Right kidney (tissue), 1 donor: ENCODE data around the gene DICER1.

ENCODE experiments used
- DNase-seq: peaks from one replicate; pipeline ENCODE4 v3.0.0-alpha.2; 2016

Gene DICER1

DNA sequence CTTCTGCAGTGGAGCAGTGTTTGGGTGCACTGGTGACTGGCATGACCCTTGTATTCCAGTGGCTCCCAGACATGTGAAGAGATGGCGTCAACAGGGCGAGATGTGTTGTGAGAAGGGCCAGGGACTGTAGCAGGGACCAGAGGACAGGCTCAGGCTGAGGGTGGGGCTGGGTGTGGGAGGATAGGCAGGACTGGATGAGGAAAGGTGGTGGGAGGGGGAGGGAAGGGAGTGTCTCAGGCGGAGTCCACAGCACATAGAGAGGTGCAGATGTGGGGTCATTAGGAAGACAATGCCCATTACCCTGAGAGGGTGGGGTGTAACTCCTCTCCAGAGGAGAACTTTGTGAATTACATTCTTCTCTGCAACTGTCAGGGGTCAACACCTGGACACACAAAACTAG, 78.5 kb downstream of the DICER1 start:
- DNase-seq, result no peak

DNA sequence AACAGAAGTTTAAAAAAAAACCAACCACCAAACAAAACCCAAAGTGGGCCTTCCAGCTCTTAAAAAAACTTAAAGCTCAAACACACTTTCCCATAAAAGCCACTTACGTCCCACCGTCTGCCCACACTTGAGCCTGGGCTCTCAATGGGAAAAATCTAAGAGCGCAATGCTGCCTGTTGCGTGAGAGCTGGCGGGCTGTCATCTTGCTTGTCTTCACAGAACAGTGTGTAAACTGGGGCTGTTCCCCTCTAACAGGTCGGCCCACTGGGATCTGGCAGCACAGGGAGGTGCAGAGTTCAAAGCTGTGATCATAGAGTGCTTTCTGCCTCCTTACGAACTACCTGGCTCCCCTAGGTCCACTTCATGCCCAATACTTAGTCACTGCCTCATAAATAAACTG, 80.0 kb downstream of the DICER1 start:
- no peak for DNase-seq

DNA sequence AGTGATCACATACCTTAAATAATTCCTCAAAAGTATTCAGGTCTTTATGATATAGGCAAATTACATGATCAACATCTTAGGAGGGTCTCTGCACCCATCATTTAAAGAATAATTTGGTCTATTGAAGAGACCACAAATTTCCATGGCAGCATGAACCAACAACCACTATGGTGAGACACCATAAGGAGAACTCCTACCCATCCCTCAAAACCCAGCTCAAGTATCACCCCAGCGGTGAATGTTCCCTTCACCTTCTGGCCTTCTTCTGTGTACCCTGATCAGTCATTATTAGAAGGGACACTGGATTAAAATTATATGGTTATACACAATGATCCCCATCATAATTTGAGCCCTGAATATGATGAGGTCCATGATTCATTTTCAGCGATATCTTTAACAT, 81.5 kb downstream of the DICER1 start:
- no peak for DNase-seq

DNA sequence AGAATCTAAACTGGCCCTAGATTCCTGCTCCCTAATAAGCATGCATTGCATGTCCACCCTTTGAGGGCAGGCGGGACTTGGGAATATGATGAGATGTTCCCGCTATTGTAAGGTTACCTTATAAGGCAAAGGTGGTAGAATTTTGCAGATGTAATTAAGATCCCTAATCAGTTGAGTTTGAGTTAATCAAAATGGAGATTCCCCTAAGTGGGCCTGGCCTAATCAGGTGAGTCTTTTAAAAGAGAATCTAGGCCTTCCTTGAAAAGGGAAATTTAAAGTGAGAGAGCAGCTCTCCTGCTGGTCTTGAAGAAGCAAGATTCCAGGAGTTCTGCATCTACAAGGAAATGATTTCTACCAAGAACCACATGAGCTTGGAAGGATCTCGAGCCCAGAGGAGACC, 83.4 kb downstream of the DICER1 start:
- no peak for DNase-seq

DNA sequence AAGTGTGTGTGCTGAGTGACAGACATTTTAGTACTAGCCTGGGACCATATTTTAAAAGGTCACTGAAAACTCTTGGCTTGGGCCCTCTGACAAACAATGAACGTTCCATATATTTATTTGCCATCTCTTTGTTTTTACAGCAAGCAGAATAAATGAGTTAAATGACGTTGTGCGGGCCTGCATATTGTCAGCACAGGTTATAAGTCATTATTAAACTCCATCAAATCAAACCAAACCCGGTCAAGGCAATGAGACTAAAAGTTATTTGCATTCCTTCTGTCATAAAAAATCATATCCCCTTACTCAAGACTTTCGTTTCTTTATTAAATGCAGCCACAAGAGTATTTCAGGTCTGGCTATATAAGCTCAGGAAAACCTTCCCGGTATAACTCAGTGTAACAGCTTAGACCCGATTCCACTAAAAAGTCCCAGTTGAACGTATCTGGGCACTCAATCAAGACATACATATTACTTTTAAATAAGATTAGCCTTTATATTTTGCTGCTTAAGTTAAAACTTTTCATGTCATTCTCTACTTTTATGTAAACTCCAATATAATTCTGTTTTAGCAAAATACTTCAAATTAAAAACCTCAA, 84.9 kb downstream of the DICER1 start:
- DNase-seq, result no peak

DNA sequence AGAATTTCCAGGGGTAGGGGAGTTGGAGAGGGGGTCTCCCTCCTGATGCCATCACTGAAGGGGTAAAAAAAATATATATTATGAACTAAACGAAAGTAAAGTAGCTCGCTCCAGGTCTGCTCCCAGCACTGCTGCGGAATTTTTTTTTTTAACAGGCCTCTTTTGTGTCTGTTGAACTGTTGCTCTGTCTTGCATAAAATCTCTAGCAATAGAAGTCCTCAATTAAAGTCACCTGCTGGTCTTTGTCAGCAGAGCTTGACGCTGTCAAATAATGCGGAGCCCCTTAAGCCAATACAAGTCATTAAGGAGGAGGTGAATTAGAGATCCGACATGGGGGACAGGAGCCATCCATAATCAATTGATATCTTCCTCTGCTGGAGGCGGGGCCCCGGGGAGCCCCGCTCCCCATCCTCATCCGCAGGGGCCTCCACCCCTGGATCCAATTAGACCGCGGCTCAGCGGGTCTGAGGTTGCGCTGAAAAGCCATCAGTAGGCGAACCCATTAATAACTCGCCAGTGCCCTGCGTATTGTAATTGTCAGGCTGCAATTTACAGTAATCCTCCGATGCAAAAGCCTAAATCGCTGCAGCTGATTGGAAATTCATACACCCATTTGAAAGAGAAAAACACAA, 85.6 kb downstream of the DICER1 start:
- no peak for DNase-seq

DNA sequence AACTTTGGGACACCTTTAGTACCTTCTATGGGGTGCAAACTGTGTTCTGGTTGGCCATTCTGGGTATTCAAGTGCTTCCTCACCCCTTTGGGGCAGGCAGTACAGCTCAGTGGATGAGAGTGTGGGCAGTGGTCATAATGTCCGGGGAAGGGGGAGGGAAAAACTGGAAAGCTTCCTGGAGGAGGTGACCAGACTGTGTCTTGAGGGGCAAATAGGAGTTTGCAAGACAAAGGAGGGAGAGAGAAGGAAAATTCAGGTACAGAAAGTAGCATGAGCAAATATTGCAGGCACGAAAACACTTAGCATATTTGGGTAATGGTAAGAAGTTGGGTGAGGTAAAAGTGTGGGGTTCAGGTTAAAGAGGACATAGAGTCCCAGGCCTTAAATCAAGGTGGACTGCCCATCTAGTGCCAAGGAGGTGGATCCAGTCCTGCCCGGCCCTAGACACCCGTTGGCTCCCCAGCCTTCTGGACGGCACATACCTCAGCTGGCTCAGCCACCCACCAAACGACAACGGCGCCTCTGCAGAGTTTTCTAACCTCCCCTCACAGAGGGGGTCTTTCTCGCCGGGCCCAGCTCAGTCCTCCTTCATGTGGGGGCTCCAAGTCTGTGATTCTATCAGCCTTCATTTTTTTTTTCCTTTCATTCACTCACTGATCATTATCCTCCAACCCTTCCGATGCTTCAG, 86.4 kb downstream of the DICER1 start:
- DNase-seq, result no peak

DNA sequence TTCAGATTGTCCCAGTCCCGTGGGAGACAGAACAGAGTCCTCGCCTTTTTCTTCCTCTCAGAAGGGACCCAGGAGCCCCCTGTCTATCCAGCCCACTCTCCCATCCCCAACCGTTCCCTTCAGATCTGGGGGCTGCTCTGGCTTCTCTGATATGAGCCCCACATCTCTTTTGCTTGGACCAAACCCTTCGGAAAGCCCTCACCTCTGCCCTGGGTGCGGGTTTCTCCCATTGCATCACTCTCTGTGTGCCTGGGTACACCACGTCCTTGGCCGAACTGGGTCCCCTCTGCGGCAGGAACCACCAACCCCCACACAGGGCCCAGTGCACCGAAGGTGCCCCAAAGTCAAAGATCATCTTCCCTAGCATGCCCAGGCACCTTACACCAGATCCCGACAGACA, 87.8 kb downstream of the DICER1 start:
- no peak for DNase-seq

DNA sequence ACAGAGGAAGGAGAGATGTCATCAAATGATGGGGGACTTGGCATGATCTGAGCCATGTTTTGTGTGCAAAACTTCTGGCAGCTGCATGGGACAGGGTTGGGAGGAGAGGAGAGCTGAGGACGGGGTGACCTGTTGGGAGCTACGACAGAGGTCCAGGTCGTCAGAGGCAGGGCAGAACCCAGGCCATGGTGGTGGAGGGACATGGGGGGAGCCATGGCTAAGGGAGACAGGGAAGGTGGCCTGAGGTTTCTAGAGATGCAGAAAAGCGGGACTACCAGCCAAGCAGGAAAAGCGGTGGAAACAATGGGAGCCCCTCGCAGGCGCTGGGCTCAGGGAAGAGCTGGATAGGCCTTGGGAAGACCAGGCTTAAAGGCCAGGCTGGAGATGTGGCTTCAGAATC, 88.3 kb downstream of the DICER1 start:
- no peak for DNase-seq

DNA sequence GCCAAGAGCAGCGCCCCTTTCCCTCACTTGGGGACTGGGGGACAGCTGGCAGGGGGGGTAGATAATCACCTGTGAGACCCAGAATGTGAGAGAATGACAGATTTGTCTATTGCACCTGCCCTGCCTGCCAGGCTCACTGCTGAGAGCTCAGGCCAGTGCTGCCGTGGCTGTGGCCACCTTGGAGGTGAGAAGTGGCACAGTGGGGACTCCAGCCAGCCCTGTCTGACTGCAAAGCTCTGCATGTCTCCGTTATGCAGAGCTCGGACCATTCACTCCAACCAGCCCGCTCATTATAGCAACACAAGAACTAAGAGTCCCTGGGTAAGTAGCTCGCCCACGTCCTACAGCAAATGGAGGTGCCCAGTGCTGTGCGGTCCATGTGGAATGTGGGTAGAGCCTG, 88.8 kb downstream of the DICER1 start:
- DNase-seq, result no peak

DNA sequence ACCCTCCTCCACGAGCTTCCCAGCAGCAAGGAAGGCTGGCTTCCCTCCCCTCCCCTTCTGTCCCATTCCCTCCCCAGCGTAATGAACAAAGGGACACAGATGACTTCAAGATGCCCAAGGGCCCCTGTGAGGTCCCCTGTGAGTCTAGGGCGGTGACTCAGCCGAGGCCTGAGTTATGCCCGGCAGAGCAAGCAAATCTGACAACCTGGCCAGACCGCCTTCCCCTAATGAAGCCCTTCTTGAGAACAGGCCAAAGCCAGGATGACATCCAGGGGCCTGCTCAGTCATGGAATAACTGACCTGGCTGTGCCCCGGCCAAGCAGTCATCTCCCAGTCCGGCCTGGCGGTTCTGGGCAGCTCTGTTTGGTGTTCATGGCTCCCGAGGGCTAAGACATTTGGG, 89.2 kb downstream of the DICER1 start:
- DNase-seq, result no peak

DNA sequence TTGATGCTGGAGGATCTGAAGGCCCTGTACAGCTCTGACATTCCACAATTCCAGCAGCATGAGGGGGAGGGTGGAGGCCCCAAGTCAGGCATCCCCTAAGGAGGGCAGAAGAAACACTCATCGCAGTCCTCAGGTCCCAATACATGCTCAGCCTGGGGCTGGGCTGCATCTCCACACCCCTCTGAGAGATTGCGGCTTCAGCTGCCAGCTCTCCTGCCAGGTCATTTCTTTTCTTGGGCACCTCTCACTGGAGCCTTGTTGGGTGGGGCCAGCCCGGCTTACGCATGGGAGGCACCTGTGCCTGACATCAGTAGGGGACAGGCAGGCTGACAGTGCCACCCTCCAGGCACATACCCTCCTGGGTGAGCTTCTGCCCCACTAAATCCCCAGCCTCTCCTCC, 89.8 kb downstream of the DICER1 start:
- DNase-seq, result no peak

DNA sequence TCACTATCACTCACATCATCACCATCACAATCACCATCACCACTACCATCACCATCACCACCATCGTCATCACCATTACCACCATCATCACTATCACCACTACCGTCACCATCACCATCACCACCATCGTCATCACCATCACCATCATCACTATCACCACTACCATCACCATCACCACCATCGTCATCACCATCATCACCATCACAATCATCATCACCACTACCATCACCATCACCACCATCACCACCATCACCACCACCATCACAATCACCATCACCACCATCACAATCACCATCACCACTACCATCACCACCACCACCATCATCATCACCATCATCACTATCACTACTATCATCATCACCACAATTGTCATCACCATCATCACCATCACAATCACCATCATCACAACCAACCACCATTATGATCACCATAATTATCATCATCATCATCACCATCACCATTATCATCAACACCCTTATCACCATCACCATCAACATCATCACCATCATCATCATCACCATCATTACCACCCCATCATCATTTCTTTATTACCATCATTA, 90.8 kb downstream of the DICER1 start:
- DNase-seq, result no peak

DNA sequence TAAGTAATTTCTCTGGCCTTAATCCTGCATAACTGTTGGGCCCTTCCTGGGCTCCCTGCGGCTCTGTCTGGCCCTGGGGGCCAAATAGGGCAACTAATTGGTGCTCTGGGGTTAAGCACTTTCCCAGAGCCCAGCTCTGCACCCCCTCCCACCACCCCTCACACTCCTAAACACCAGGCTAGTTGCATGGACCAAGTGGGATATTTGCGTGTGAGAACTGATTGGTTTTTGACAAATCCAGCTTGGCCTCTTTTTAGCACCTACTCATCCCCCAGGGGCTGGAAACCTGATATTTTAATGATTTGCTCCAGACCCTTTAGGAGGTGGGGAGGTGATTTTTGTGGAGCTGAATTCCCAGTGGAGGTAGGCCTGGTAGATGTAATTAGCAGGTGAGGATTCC, 91.9 kb downstream of the DICER1 start:
- no peak for DNase-seq

DNA sequence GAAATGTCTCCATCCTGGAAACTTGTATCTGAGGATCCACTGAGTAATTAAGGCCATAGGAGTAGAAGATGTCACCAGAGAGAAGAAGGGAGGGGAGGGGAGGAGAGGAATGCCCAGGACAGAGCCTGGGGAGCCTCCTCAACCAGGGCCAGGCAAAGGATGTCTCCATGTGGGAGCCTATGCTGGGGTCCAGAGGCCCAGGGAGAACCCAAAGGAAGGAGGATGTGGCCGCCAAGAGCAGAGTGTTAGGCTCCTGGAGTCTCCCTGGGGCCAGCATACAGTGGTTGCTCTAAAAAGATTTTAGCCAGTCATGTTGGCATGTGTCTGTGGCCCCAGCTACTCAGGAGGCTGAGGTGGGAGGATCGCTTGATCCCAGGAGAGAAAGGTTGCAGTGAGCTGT, 92.6 kb downstream of the DICER1 start:
- no peak for DNase-seq

DNA sequence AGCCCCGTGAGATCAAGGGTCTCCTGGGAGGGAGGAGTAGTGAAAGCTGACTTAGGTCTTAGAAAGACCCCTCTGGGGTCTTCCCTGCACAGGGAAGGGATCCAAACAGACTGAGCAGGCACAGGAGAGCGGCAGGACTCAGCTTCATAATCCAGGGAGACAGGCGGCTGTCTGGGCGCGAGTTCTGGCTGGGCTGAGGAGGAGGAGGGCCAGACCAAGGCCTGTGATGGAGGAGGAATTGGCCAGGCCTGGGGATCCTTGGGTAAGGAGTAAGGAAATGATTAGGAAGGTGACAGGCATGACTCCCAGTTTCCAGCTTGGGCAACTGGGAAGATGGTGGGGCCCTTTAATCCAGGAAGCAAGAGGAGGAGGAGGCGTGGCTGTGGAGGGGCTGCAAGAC, 93.1 kb downstream of the DICER1 start:
- no peak for DNase-seq

DNA sequence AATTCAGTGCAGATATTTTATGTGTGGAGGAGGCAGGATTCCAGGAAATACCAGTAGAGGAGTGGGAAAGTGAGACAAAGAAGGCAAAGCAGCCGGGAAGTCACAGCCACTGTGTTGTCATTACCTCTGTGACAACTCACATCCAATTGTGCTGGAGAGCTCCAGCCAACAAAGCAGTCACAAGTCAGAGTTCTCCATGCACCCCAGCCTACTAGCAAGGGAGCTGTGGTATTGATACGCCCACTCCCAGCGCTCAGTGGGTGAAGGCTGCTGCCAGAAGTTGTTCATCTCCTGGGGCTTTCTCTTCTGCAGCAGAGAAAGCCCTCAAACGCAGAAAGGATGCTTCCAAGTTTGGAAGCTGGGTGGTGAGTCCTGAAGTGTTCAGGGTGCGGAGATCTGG, 93.9 kb downstream of the DICER1 start:
- no peak for DNase-seq

DNA sequence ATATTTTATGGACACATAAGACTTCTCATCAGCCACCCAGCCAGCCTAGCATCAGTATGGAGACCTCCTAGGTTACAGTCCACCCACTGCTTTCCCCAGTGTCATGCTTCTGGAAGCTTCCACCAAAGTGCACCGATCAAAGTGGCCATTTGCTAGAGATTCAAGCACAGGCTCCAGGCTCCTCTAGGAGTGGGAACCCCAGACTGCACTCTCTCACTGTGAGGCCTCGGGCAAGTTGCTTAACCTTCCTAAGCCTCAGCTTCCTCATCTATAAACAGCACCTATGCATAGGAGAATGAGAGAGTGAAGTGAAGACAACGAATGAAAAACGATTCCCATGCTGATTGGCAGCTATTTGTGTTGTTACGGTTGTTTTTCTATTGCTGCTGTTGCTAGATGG, 94.4 kb downstream of the DICER1 start:
- DNase-seq, result no peak

DNA sequence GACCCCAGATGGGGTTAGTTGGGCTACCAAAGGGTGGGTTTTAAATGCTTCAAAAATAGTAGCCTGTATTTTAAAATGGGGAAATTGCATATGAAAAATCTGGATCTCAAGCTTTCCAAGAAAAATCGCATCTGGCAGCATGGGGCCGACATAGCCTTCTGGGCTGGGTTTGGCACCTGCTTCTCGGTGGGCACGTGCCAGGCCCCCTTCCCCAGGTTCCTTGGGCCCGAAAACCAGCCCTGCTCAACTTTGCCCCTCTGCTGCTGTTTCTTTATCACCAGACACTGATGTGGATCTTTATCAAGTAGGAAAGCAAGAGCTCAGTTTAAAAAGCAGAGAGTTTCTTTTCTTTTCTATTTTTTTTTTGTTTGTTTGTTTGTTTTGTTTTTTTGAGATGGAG, 95.1 kb downstream of the DICER1 start:
- no peak for DNase-seq

DNA sequence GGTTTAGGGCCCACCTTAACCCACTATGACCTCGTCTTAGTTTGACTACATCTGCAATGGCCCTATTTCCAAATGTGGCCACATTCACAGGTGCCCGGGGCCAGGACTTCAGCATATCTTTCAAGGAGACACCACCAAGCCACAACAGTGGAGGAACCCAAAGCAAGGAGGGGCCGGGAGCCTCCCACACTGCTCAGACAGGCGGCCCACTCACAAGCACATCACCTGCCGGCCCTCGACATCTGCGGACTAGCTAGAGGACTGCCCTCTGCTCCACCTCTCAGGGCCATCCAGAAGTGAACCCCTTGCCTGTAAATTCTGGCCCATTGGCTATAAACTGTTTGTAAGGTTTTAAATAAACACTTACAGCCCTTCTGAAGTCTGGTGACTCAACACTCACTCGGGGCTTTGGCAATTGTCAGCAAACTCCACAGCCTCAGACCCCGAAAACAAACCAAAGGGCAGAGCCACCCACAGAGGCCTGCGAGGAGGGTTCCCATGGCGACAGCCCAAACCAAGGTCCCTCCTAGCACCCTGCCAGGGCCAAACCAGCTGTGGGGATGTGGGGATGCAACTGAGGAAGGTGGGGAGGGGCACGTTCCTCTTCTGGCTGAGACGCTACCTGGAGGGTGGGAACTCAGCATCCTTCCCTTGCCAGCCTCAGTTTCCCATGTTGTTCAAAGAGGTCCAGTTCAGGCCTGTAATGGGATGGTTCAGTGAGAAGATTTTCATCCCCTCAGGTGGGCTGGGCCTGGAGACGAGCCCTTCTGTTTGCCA, 95.8 kb downstream of the DICER1 start:
- no peak for DNase-seq

DNA sequence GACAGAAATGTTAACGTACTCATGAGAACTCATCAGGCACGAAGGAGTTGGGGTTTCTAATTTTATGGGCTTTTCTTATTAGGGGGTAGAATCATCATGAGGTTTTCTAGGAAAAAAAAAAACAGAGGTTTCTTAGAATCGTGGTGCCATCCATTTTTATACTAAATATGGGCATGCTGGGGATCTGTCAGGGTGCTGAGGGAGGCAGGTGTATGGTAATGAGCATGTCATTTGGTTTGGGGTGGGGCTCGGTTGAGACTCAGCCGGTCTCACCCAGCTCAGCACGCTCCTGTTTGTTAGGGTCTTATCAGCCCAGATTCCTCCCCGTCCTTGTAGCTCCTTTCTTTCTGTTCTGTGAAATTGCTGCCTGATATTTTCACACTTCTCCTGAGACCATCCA, 98.2 kb downstream of the DICER1 start:
- DNase-seq, result no peak

DNA sequence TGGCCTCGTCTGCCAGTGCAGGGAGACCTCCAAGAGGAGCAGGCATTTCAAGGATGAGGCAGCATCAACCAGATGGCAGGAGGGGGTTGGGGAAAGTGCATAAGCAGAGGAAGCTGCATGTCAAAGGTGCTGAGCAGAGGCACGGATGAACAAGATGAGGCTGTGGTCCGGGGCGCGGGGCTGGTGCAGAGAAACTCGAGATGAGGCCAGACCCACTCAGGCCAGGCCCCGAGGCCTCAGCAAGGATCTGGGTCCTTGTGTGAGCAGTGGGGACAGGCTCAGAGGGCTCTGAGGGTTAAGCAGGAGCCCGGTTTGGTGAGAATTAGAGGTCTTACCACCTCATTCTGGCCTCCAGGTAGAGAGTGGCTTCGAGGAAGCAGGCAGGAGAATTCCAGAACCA, 98.8 kb downstream of the DICER1 start:
- no peak for DNase-seq

DNA sequence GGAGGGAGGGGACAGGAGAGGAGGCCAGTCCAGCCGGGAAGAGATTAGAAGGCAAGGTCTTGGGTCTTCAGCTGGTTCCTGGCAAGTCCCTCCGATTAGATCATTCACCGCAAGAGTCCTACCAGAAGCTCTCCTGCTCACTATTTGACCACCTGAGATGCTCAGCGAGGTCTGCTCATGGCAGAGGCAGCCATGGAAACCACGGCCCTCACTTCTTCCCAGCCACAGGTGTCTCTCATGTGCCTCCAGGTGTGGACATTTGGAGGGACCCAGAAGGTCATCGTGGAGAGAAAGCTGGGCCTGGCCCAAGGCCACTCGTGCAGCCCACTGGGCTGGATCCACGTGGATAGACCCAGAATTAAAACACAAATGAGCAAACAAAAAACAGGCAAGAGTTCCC, 99.5 kb downstream of the DICER1 start:
- DNase-seq, result no peak
